Neural cell (in vitro differentiated cells): Measurements from ENCODE around the gene GAB1.

ENCODE experiments used
- CTCF ChIP-seq: fragments of 450-650 bp; IDR thresholded peaks from 2 replicates; pipeline ENCODE4 v1.5.1; 2014; ENCODE audit warnings: antibody characterized with exemption, mild to moderate bottlenecking, moderate library complexity; ENCODE audit not compliant: poor library complexity, severe bottlenecking
- EP300 ChIP-seq: fragments of 450-650 bp; conservative IDR thresholded peaks from 2 replicates; pipeline ENCODE4 v1.6.1; 2014; ENCODE audit warnings: antibody characterized with exemption, mild to moderate bottlenecking, moderate library complexity; ENCODE audit not compliant: poor library complexity, severe bottlenecking
- EZH2 ChIP-seq: fragments of 200-600, 300-800 bp; shearing (Covaris generic), sonication (generic); IDR thresholded peaks from 2 replicates; pipeline ENCODE4 v1.6.1; 2014; ENCODE audit warnings: antibody characterized with exemption, low read length, borderline replicate concordance, mild to moderate bottlenecking; ENCODE audit not compliant: insufficient read depth, poor library complexity, severe bottlenecking
- MXI1 ChIP-seq: fragments of 450-650 bp; conservative IDR thresholded peaks from 2 replicates; pipeline ENCODE4 v1.6.1; 2014; ENCODE audit warnings: antibody characterized with exemption, mild to moderate bottlenecking; ENCODE audit not compliant: poor library complexity, severe bottlenecking
- POLR2AphosphoS5 ChIP-seq: IDR thresholded peaks from 2 replicates; pipeline ENCODE4 v1.6.1; 2012
- REST ChIP-seq: IDR thresholded peaks from 2 replicates; pipeline ENCODE4 v1.6.1; 2012; ENCODE audit warnings: borderline replicate concordance
- TAF1 ChIP-seq: IDR thresholded peaks from 2 replicates; pipeline ENCODE4 v1.6.1; 2012; ENCODE audit warnings: low read depth

- no peak for TF ChIP-seq REST
- no peak for TF ChIP-seq CTCF
- TF ChIP-seq POLR2AphosphoS5 = no peak
- no peak for TF ChIP-seq EP300
- no peak for TF ChIP-seq MXI1
- no peak for TF ChIP-seq EZH2
- no peak for TF ChIP-seq TAF1
Observed at GRCh38 chr4:143360838-143361625, 24.4 kb downstream of the GAB1 start.
